Activated T-helper 1 cell treated with anti-CD3 and anti-CD28 coated beads, Interleukin-2, amount 50 U/mL, for 16 hours (primary cell): Measurements from ENCODE around the gene SGCD.

ENCODE experiments used
- DNase-seq, 2 donors: peaks; one replicate each; pipeline ENCODE4 v3.0.0-alpha.2; 2020; ENCODE audit warnings: low read depth in 1 of 2, low spot score in 1 of 2

SGCD gene

GRCh38 chr5:156326718-156327259, at the start of gene SGCD:
Gene SGCD, plus strand, starts transcription at chr5:156327164.
- DNase-seq: no peak

DNA sequence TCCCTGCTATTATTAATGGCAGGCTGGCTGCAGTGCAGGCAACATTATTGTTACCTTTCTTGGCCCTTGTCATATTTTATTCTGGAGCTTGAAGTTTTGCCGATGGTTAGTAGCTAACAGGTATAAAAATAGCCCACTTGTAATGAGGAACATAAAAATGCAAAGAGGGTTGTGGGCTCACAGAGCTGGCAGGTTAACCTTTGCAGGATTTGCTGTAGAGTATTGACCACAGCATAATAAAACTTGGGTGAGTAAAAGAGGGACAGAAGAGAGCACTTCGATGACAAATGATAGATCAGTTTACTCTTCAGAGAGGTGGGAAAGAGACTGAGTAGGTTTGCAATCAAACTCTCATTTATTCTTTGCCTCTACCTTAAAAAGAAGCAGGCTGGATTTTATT, 49.7 kb upstream of the SGCD start:
- no peak for DNase-seq

DNA sequence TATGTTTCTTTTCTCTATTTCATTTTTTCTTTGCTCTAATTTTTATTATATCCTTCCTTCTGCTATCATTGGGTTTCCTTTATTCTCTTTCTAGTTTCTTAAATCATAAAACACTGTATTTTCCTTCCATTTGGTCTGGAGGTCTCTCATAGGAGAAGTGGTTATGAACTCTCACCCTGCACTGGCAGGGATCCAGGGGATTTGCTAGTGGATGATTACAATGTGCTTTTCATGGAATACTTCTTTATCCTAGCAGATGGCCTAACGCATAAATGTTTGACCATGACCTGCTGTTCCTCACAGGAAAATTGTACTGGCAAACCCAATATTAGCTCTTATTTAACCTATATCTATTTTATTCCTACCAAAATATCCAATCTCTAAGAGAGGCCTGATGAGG, 31.5 kb upstream of the SGCD start:
- DNase-seq: no peak

GRCh38 chr5:156310115-156310514, 16.8 kb upstream of the SGCD start:
- DNase-seq: no peak

DNA sequence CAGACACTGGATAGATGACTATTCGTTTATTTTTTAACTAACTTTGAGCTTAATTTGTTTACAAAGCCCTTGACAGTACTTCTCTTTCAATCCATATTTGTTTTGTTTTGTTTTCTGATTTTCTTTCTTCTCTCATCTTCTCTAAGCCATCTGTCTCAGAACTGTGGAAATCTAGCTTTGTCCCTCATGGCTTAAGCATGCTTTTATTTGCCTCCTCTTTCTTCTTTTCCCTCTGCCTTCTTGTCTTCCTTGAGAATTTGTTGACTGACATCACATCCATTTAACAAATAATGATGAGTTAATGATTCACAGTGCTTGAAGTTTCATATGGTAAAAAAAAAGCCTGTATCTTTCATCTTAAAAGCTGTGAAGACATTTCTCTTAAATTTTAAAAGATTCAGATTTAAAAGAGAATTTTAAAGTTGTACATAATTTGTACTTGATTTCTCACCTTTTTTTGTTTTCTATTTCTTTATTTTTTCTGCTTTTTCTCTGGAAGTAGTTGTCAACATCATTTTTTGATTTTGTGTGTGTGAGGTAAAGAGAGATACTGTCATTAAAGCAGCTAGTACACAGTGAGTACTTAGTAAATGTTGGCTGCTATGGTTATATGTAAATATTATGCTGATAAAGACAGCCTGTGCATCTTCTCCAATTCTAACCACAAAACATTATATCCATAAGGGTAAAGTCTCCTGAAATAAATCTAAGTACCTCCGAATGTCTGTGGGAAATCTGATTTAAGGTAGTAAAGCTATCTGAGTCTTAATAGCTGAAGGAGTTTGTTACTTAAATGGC, 13.9 kb upstream of the SGCD start:
- no peak for DNase-seq

- no peak for DNase-seq
These were observed 12.5 kb upstream of the SGCD start for GRCh38 chr5:156314416-156314815.

GRCh38 chr5:156322666-156323065, 4.3 kb upstream of the SGCD start:
- no peak for DNase-seq

- no peak for DNase-seq
These were observed 332 bp downstream of the SGCD start for GRCh38 chr5:156327296-156327695.

- no peak for DNase-seq
These were observed 1.2 kb downstream of the SGCD start for GRCh38 chr5:156328161-156328560.

DNA sequence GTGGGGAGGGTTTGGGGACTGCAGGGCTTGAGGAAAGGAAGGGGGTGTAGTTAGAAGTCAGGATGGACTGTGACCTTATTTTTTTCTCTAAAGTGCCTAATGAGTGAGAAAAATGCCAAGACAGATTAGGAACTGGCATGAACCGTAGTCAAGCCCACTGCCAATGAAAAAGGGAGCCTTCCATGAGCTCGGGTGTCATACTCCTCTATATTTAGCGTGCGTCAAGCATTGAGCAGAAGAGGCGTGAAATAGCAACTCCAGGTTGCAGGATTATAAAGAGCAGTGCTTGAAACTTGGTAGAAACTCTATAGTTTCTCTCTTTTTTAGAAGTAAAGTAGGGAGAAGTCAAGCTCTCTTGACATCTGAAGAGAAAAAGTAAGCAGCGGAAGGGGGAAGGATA, 1.8 kb downstream of the SGCD start:
- DNase-seq: no peak

- no peak for DNase-seq
These were observed 2.2 kb downstream of the SGCD start for GRCh38 chr5:156329171-156329611.

GRCh38 chr5:156330141-156330870, 3.3 kb downstream of the SGCD start:
- DNase-seq: no peak

DNA sequence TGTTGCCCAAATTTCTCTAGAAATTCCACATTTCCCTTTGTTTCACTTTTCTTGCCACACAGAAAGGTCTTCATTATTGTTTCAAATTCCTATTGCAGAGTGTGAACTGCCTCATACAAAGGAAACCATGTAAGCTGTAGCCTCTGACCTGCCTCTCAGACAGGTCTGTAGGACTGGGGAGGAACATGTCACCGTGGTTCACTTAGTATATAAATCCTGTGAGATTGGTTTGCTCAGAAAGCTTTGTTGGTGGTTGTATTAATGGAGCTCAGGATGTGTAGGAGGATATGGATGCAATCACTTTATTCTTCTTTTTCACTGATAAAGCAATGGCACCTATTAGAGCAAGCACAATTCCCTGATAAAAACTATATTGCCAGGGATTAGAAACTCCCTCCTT, 4.2 kb downstream of the SGCD start:
- no peak for DNase-seq

GRCh38 chr5:156331845-156332244, 4.9 kb downstream of the SGCD start:
- DNase-seq: no peak

DNA sequence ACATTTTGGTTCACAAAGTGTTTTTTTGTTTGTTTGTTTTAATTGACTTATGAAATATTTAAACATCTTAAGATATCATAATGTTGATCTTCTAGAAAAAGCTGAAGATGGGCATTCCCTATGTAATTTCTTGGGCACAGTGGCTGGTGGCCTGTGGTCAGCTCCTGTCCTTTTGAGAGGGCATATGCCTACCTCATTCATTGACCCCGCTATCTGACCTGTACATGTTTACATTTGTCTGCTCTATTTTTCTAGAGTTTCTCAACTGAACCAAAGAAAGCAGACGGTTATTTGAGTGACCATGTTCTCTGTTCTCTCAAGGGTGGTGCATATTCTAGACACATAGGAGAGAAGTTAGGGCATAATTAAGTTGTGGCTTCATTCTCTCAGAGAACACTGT, 5.3 kb downstream of the SGCD start:
- no peak for DNase-seq

DNA sequence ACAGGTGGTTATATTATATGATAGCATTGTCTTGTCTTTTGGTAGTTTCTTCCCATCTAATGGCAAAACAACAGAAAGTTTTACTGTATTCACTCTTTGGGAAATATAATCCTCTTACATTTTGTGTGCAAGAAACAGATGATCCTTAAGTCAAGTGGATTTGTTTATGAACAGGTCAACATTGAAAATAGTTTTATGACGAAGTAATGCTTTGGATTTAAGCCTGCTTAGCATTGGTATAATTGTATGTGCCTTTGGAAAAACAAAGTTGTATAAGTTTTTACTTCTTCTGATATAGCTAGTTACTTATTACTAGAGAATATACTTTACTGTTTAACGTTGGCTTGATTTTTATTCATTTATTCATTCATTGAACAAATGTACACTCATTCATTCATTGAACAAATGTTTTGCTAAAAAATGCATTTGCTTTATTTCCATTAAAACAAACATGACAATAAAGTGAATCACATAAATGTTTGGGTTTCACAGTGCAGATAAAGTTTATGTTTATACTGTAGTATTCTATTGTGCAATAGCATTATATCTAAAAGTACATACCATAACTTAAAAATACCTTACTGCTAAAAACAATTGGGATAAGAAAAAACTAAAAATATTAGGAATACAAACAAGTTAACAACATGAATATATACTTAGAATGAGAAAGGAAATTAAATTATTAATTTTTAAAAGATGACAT, 12.3 kb downstream of the SGCD start:
- DNase-seq: no peak

- DNase-seq: no peak
These were observed 13.9 kb downstream of the SGCD start for GRCh38 chr5:156340893-156341292.

- DNase-seq: no peak
These were observed 23.3 kb downstream of the SGCD start for GRCh38 chr5:156350256-156350655.

- no peak for DNase-seq
These were observed 24.5 kb downstream of the SGCD start for GRCh38 chr5:156351423-156351822.

DNA sequence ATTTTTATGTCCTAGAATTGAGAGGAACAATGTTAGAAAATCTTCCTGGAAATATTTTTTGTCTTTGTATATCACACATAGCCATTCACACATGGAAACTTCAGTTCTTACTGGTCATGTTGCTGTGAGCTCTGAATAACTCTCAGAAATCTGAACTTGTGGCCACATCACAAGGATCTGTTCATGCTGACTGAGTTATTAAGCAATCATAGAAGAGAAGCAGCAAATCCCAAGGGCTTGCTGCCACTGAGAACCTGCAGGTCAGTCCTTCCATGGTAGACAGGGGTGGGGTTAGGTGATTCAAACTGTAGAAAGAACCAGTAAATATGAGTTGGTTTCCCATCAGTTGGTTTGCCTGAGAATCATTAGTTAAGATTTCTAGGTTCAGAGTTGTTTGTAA, 27.6 kb downstream of the SGCD start:
- no peak for DNase-seq

DNA sequence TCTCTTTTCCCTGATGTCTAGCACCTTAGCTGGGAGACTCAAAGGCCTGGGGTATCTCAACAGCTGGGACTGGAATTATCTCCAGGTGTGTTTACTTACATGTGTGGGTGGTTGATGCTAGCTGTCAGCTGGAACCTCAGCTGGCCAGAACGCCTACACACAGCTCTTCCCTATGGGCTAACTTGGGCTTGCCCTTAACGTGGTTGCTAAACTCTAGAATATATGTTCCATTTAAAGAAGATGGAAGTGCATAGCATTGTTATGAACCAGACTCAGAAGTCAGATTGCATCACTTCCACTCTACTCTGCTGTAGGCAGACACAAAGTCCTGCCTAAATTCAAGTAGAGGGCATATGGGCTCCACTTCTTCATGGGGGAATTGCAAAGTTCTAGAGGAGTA, 29.3 kb downstream of the SGCD start:
- no peak for DNase-seq

GRCh38 chr5:156359476-156359875, 32.5 kb downstream of the SGCD start:
- DNase-seq: no peak
